GM12801 (cell line): ENCODE measurements around the gene CXCR6.

Experiments used
- TF ChIP-seq, protein P1 (sequence below): IDR thresholded peaks from one replicate; pipeline ENCODE4 v1.5.1; 2011; ENCODE audit warnings: control low read depth; ENCODE audit not compliant: insufficient read length; ENCODE audit errors: extremely low read depth

CXCR6 gene

DNA sequence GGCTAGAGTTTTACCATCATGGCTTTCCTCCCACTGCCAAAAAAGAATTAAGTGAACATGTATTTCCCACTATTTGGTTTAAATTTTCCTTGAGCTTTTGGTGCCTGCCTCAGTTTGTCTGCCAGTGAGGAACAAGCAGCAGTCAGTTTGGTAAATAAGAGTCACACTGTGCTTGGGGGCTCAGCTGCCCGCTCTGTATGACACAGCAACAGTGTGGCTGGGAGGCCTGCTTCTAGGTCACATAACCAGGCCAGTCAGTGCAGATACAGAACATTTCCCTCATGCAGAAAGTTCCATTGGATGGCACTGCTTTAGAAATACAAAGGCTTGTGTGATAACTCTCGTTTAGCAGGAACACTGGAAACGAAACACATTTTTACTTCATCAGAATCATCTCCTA, 26.7 kb downstream of the CXCR6 start:
- TF ChIP-seq, protein P1, sequence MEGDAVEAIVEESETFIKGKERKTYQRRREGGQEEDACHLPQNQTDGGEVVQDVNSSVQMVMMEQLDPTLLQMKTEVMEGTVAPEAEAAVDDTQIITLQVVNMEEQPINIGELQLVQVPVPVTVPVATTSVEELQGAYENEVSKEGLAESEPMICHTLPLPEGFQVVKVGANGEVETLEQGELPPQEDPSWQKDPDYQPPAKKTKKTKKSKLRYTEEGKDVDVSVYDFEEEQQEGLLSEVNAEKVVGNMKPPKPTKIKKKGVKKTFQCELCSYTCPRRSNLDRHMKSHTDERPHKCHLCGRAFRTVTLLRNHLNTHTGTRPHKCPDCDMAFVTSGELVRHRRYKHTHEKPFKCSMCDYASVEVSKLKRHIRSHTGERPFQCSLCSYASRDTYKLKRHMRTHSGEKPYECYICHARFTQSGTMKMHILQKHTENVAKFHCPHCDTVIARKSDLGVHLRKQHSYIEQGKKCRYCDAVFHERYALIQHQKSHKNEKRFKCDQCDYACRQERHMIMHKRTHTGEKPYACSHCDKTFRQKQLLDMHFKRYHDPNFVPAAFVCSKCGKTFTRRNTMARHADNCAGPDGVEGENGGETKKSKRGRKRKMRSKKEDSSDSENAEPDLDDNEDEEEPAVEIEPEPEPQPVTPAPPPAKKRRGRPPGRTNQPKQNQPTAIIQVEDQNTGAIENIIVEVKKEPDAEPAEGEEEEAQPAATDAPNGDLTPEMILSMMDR: no peak

DNA sequence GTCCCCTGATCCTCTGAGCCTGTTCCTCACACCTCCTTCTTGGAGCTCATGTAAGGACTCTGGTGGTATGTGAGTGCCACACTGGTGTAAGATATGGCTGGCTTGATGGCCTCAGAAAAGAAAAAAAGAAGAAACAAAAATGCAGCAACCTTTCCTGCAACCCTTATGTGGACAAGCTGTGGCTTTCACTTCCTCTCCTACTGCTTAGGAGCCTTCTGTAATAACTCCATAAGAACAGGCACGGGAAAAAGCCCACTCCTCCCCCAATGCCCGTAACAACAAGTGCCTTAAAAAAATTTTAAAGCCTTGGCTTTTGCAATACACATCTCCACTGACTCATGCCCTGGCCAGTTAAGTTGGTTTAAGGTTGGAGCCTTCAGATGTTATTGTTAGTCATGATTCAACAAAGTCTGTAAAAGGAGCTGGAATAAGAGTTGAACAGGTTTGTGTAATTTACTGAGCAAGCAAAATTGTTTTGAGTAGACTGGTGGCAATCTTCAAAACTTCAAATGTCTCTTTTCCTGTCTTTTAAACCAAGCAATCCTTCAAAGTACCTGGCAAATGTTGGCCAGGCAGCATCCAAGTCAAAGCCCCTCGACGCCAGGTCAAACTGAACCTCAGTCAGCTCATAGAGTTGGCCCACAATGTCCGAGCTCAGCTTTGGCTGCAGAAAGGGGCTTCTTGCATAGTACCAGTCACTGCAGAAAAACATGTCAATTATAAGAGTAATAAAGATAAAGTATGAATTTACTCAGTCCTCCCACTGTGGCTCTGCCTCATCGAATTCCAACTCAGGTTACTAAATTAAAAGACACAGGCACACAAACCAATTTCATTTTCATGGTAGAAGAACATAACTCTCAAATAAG, 29.5 kb downstream of the CXCR6 start:
- TF ChIP-seq, protein P1: no peak

DNA sequence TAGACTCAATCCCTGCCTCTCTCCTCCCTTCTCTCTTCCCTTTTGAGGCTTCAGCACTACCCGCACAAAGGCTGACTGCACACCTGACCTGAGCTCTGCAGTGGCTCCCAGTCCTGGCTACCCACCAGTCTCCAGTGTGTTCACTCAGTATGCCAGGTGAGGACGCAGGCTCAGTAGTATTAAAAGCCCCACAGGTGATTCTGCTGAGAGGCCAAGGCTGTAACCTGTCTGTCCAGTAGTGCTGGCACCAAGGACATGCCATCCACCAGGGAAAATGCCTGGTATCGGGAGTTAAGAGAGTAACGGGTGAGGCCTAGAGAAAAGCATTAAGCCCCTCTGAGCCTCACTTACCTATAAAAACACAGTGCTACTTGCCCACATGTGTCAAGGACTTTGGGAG, 31.4 kb downstream of the CXCR6 start:
- TF ChIP-seq, protein P1: no peak

DNA sequence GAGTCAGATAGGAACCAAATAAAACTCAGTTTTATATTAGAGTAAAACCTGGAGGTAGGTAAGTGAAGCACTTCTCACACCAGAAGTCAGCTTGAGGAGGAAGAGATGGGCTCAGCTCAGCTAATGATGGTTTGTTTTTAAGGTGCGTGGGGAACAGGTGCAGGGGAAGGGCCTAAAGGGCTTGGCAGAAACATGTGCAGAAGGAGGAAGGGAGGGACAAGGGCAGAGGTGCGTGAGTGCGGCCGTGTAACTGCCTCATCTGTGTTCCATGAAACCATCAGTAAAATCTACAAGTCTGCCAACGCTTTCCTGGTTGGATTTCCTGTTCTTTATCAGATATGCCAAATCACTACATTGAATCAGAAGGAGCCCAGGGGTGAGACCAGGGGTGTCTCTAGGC, 32.4 kb downstream of the CXCR6 start:
- TF ChIP-seq, protein P1: no peak

DNA sequence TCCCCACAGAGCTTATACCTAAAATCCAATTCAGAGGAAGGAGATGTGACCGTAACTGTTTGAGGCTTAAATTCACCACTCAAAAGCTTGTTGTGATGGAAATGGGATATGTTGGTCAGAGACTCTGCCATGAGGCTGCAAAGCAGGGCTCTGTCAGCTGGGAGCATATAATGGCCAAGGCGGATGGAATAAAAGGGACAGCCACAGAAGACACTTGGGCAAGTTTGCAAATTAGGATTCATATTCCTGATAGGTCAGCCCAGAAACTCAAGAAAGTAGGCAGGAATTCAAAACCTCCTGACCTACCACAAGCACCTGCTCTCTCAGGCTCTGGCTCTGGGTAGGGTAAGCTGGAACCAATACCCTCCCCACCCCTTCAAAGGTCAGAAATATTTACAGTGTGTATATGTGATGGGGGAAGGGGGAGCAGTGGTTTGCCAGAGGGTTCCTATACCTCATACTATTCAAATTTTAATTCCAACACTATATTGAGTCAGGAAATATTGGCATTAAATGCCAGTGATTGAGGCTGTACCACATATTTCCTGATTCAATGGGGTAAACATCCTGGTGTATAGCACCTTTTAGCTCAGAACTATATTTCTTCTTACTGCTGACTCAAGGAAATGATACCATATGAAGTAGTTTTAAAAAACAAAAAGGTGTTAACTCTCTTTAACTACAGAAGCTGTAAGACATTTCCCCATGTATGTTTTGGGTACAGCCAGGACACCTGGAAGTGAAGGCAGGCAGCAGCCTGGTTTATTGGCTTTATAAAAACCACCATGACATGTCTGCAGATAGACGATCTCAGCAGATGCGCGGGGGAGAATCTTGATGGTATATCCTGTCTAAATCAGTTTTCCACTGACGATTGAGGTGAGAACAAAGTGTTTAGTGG, 33.2 kb downstream of the CXCR6 start:
- TF ChIP-seq, protein P1: no peak

DNA sequence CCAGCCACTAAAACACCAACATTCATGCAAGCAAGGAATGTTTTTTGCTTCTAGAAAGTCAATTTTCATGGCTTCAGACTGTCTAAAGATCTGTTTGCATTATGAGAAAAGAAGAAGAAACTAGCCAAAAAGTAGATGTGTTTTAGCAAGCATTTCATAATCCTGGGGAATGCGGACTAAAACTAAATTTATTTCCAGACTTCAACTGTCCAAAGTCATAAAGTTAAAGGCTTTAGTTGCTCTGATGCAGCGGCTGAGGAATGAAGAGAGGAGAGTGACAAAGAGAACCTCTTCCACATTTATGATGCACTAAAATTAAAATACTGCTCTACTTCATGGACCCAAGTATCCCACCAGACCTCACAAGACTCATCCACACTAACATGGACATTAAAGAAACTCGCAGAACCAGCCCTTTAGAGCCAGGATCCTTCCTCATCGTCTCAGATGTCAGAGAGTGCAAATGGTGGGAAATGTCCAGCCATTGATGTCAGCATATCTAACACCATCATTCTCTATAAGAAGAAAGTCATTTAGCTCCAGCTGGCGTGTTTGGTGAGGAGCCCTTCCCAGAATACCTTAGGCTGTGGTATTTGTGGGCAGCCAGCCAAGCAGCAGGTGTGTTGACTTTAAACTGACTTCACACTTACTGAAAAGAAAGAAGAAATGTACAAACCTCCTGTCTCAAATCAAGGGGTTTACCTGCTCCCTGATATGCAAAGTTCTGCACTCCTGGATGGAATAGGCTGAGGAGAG, 34.9 kb downstream of the CXCR6 start:
- TF ChIP-seq, protein P1: no peak

DNA sequence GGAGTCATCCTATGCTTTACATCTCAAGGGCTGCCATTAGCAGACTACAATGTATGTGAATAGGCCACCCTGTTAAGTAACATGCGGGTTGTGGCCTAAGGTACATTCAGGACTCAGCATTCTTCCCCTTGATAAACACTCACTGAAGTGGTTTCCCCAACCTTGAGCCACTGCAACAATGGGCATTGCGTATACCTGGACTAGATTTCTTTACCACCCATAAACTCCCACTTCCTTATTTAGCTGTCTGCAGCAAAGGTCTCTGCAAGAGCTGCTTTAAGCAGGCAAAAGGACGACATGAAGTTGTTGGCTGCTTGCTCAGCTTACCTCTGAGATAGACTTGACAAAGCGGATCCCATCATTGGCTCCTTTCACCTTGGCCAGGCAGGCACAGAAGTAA, 36.1 kb downstream of the CXCR6 start:
- TF ChIP-seq, protein P1: no peak
